RWPE2 (cell line): ENCODE results near the gene HABP2.

ENCODE experiments used
- ATAC-seq: fragments of 200-7000 bp; cut with Tn5 transposase; 3 replicates; pipeline ENCODE4 v1.9.1; 2021; ENCODE audit warnings: low read depth
- DNase-seq: peaks from one replicate; pipeline ENCODE4 v3.0.0-alpha.2; 2020; ENCODE audit warnings: low spot score
- H3K27ac ChIP-seq: fragments of 450-650 bp; 2 replicates; pipeline ENCODE4 v1.5.1; 2017; ENCODE audit warnings: mild to moderate bottlenecking; ENCODE audit not compliant: poor library complexity, severe bottlenecking
- H3K27me3 ChIP-seq: fragments of 250-450 bp; sonication (Bioruptor Pico); 2 replicates; pipeline ENCODE4 v1.5.1; 2021; ENCODE audit warnings: mild to moderate bottlenecking, moderate library complexity; ENCODE audit not compliant: insufficient read depth, poor library complexity, severe bottlenecking
- H3K36me3 ChIP-seq: fragments of 250-450 bp; sonication (Bioruptor Pico); 2 replicates; pipeline ENCODE4 v1.5.1; 2020; ENCODE audit warnings: low read depth, mild to moderate bottlenecking, moderate library complexity
- H3K4me1 ChIP-seq: fragments of 250-450 bp; sonication (Bioruptor Pico); 2 replicates; pipeline ENCODE4 v1.5.1; 2021; ENCODE audit warnings: mild to moderate bottlenecking, moderate library complexity; ENCODE audit not compliant: insufficient read depth, poor library complexity, severe bottlenecking
- H3K4me3 ChIP-seq: fragments of 250-450 bp; sonication (Bioruptor Pico); 2 replicates; pipeline ENCODE4 v1.5.1; 2021; ENCODE audit warnings: mild to moderate bottlenecking, moderate library complexity; ENCODE audit not compliant: severe bottlenecking
- H3K9me3 ChIP-seq: fragments of 250-450 bp; sonication (Bioruptor Pico); 2 replicates; pipeline ENCODE4 v1.5.1; 2021; ENCODE audit warnings: mild to moderate bottlenecking, moderate library complexity; ENCODE audit not compliant: severe bottlenecking
- TF ChIP-seq, protein P1 (sequence below): fragments of 450-650 bp; IDR thresholded peaks from one replicate; pipeline ENCODE4 v1.5.1; 2017; ENCODE audit warnings: mild to moderate bottlenecking, moderate library complexity; ENCODE audit not compliant: poor library complexity, severe bottlenecking

Gene HABP2

DNA sequence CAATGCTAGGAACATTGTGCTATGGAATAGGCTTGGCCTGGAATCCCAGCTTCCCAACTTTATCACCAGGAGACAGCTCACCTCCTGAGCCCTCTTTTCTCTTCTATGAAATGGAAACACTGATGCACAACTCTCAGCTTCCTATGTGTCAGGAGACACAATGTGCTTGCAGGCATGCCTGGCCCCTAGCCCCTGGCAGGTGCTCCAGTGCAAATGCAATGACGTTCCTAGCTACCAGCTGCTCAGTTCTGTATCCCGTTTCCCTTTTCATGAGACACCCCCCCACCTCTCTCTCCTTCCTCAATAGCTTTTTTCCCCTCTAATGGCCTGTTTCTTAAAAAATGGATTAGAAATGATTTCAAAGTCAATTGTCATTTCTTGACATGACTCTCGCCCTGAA is 30.7 kb downstream of the HABP2 start:
- H3K27me3 ChIP-seq: no peaks in the 10 kb centered on the region
- no peaks in the 10 kb centered on the region for H3K4me1 ChIP-seq
- TF ChIP-seq, protein P1, sequence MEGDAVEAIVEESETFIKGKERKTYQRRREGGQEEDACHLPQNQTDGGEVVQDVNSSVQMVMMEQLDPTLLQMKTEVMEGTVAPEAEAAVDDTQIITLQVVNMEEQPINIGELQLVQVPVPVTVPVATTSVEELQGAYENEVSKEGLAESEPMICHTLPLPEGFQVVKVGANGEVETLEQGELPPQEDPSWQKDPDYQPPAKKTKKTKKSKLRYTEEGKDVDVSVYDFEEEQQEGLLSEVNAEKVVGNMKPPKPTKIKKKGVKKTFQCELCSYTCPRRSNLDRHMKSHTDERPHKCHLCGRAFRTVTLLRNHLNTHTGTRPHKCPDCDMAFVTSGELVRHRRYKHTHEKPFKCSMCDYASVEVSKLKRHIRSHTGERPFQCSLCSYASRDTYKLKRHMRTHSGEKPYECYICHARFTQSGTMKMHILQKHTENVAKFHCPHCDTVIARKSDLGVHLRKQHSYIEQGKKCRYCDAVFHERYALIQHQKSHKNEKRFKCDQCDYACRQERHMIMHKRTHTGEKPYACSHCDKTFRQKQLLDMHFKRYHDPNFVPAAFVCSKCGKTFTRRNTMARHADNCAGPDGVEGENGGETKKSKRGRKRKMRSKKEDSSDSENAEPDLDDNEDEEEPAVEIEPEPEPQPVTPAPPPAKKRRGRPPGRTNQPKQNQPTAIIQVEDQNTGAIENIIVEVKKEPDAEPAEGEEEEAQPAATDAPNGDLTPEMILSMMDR: no peak
- H3K9me3 ChIP-seq: no peaks in the 10 kb centered on the region
- no peak overlapping the region for H3K27ac ChIP-seq
- H3K36me3 ChIP-seq: no peaks in the 10 kb centered on the region
- ATAC-seq (no peak), DNase-seq (no peak)
- H3K4me3 ChIP-seq: no peak overlapping the region

DNA sequence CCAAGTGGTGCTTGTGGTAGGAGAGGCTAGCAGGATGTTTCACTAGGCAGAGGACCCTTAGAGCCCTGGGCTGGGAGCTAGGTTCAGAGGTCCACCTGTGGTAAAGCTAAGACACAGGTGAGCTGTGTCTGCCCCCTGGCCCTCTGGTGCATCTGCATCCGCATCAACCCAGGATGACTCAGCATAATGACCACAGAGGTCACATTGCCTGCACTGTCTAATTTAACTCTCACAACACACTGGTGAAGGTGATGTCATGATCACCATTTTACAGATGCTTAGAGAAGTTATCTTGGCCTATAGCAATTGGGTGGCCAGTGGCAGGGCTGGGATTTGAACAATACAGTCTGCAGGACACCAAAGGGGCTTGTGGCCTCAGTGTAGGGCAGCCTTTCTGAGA is 33.1 kb downstream of the HABP2 start:
- ATAC-seq (no peak), DNase-seq (no peak)
- Histone ChIP-seq H3K27ac (no peak overlapping the region), H3K4me1 (no peaks in the 10 kb centered on the region), H3K9me3 (no peaks in the 10 kb centered on the region), H3K27me3 (no peaks in the 10 kb centered on the region), H3K4me3 (no peak overlapping the region), H3K36me3 (no peaks in the 10 kb centered on the region)
- TF ChIP-seq, protein P1: no peak

DNA sequence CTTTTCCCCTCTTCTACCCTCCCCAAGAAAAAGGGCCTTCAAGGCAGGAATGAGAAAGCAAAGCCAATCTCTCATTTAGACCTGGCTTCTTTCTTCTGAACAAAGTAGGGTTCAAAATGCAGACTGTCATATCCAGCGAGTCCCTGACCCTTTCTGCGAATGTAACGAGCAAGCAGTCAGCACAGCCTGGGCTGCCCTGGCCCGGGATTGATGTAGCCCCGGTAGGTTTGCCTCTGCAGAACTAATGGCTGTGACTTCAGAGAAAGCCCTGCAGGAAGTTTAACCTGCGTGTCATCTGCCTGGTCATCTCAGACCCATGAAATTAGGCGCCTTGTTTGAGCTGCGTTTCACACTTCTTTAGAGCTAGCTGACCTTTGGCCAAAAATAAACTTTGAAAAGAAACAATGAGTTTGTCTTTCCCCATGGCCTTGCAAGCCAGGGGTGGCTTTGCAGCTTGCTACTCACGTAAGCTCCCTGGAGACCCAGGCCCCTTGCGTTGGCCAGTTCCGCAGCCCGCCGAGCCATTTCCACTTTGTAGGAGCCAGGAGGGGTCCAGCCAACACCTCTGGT is 36.4 kb downstream of the HABP2 start:
- H3K27ac ChIP-seq: no peak overlapping the region
- TF ChIP-seq, protein P1: no peak
- no peaks in the 10 kb centered on the region for H3K4me1 ChIP-seq
- H3K4me3 ChIP-seq: no peak overlapping the region
- no peaks in the 10 kb centered on the region for H3K36me3 ChIP-seq
- H3K27me3 ChIP-seq: no peaks in the 10 kb centered on the region
- DNase-seq (no peak), ATAC-seq (no peak)
- no peaks in the 10 kb centered on the region for H3K9me3 ChIP-seq

DNA sequence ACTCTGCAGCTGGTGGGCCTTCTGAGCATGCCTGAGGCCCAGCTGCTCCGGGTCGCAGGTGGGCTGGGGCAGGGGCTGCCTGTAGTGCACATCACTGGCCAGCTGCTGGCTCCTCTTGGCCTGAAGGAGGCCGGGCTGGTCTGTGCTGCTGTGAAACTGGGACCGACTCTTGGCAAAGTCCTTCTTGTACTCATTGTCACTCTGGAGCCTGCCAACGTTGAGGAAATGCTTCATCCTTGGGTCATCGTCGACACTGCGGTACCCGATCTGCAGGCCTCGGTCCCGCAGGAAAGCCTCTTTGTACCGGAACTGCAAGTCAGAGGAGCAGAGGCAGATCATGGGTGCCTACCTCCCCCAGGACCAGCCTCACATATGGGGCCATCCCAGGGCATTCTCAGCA is 37.7 kb downstream of the HABP2 start:
- H3K27me3 ChIP-seq: no peaks in the 10 kb centered on the region
- no peak overlapping the region for H3K27ac ChIP-seq
- TF ChIP-seq, protein P1: no peak
- no peaks in the 10 kb centered on the region for H3K4me1 ChIP-seq
- DNase-seq (no peak), ATAC-seq (no peak)
- H3K36me3 ChIP-seq: no peaks in the 10 kb centered on the region
- H3K9me3 ChIP-seq: no peaks in the 10 kb centered on the region
- no peak overlapping the region for H3K4me3 ChIP-seq

DNA sequence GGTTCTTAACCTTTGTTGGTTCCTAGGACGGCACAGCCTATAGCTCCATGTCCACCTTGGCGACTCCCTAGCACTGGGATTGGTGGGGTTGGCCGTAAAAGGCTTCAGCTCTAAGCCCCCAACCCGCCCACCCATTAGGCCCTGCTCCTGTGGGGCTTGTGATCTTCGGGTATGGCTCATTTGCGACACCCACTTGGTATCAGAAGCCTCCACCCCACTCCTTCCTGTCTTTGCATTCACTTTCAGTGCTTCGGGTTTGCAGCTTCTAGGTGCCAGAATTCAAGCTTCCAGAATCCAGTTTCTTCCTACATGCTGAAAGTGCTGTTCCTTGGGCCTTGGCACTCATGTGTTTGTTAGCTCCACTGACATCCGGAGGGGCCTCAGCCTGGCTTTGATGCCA is 39.5 kb downstream of the HABP2 start:
- DNase-seq: no peak
- H3K4me1 ChIP-seq: no peaks in the 10 kb centered on the region

More for the DNA sequence above, 39.5 kb downstream of the HABP2 start:
- TF ChIP-seq, protein P1: no peak
- Histone ChIP-seq H3K9me3 (no peaks in the 10 kb centered on the region), H3K27me3 (no peaks in the 10 kb centered on the region), H3K4me3 (no peak overlapping the region), H3K27ac (no peak overlapping the region), H3K36me3 (no peaks in the 10 kb centered on the region)
- ATAC-seq: no peak
